ENCODE data around the gene HIKESHI.
"Not testable (repeated sequence)": the region's sequence is repeated elsewhere in the genome, so short reads cannot be mapped to it uniquely, and the experiment has no call there.

The HIKESHI gene

DNA sequence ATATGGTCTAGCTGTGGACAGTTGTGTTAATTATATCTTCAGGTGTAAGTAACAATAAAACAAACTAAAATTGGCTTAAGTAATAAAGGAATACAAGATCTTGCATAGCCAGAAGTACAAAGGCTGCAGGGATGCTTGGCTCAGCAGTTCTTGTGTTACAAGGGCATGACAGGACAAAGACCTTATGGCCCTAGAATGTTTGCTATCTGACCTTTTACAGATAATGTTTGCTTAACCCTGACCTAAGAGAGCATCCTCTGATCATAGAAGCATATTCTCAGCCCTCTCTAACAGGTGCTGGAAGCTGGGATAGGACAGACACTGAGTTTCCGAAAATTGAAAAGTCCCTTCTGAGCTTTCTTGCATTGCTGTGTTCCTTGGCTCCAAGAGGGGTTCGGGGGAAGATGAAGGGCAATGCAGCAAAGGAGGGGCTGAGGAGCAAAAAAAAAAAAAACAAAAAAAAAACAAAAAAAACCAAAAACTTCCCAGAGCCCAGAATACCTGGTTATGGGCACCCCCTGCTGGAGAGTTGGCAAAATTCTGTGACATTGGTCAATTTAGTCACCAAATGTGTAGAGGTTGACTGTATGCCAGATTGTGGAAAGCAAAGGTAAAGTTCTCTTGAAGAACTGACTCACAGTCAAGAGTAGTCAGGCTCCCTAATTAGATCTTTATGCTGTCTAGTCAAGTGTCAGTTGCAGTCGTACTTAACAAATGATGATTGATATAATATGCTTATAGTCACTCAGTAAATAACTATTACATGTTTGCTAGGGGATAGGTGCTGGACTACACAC is 10.4 kb upstream of the HIKESHI start:
- TF ChIP-seq, protein P1, sequence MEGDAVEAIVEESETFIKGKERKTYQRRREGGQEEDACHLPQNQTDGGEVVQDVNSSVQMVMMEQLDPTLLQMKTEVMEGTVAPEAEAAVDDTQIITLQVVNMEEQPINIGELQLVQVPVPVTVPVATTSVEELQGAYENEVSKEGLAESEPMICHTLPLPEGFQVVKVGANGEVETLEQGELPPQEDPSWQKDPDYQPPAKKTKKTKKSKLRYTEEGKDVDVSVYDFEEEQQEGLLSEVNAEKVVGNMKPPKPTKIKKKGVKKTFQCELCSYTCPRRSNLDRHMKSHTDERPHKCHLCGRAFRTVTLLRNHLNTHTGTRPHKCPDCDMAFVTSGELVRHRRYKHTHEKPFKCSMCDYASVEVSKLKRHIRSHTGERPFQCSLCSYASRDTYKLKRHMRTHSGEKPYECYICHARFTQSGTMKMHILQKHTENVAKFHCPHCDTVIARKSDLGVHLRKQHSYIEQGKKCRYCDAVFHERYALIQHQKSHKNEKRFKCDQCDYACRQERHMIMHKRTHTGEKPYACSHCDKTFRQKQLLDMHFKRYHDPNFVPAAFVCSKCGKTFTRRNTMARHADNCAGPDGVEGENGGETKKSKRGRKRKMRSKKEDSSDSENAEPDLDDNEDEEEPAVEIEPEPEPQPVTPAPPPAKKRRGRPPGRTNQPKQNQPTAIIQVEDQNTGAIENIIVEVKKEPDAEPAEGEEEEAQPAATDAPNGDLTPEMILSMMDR (IDR thresholded peaks at IDR 0.05; ENCODE audit: insufficient read depth, low read length, missing control alignments), result peak; percentile 45
- DNase-seq (ENCODE audit: low read depth, low spot score), result no peak
- ChIA-PET POLR2A (interaction anchor here (0.6 kb wide), 1 partner anchor 37 kb away, joined by 3 read pairs; no protein-coding TSS in a partner anchor), CTCF (interaction anchor here (0.6 to 6.0 kb wide), 21 partner anchors 8 to 700 kb away, joined by 3 to 47 read pairs (median 4); partner anchors contain the start of genes CCDC83 and HIKESHI)
- H3K4me3 ChIP-seq (ENCODE audit: low read depth, low read length), result no peak overlapping the region

DNA sequence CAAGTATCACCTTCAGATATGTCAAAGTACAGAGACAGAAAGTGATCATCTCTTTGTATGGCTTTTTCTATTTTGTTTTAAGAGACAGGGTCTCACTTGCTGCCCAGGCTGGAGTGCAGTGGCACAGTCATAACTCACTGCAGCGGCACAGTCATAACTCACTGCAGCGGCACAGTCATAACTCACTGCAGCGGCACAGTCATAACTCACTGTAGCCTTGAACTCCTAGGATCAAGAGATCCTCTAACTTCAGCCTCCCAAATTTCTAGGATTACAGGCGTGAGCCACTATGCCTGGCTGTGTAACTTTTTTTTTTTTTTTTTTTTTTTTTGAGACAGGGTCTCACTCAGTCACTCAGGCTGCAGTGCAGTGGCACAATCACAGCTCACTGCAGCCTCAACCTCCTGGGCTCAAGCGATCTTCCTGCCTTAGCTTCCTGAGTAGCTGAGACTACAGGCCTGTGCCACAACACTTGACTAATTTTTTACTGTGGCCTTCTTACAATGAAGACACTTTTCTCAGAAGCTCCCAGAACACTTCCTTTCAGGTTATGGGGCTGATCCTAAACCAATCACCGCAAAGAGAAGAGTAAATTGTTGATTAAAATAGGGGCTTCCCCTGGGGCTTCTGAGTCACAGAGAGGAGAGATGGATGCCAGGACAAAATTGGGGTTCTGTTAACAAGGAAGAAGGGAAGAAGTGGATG is 9.0 kb upstream of the HIKESHI start:
- no peak for DNase-seq (ENCODE audit: low read depth, low spot score)
- POLR2A ChIA-PET, result no interaction called here
- TF ChIP-seq, protein P1 (IDR thresholded peaks at IDR 0.05; ENCODE audit: insufficient read depth, low read length, missing control alignments), result no peak
- no peak overlapping the region for H3K4me3 ChIP-seq (ENCODE audit: low read depth, low read length)
- CTCF ChIA-PET, result interaction anchor here (1.3 to 6.0 kb wide), 9 partner anchors 12 to 438 kb away, joined by 4 to 47 read pairs (median 9); partner anchors contain the start of gene CCDC83

DNA sequence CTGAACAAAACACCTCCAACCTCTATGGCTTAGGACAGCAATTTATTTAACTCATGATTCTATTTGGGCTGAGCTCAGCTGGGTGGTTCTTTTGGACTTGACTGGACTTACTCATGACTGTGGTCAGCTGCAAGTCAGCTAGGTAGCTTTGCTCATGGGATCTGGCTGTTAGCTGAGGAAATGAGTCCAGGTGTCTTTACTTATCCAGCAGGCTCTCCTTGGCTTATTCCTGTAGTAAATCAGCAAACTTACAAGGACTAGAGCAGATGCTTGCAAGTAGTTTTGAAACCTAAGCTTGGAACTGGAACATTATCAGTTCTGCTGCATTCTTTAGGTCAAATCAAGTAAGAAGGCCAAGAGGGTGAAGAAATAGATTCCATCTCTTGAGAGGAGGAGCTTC is 8.0 kb upstream of the HIKESHI start:
- no peak for DNase-seq (ENCODE audit: low read depth, low spot score)
- no peak overlapping the region for H3K4me3 ChIP-seq (ENCODE audit: low read depth, low read length)
- TF ChIP-seq, protein P1 (IDR thresholded peaks at IDR 0.05; ENCODE audit: insufficient read depth, low read length, missing control alignments), result no peak
- ChIA-PET CTCF (interaction anchor here (1.0 to 6.0 kb wide), 5 partner anchors 10 to 439 kb away, joined by 3 to 47 read pairs (median 9); partner anchors contain the start of gene CCDC83), POLR2A (no interaction called here)

DNA sequence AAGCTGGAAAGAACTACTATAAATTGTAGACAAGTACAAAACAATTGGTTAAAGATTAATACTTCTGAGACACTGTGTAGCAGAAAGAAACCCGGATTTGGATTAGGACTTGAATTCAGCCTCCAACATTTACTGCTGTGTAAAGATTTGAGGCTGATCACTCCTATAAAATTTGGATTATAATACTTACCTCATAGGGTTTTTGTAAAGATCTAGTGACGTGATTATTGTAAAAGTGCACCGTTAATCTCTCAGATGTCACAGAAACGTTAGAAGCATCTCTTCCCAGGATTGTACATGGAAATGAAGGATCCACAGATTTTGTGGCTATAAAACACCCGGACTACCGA is 323 bp upstream of the HIKESHI start:
- TF ChIP-seq, protein P1 (IDR thresholded peaks at IDR 0.05; ENCODE audit: insufficient read depth, low read length, missing control alignments), result no peak
- POLR2A ChIA-PET, result interaction anchor here (0.6 kb wide), 1 partner anchor 18 kb away, joined by 3 read pairs; no protein-coding TSS in a partner anchor
- peak overlapping the region; percentile 86 for H3K4me3 ChIP-seq (ENCODE audit: low read depth, low read length)
- no peak for DNase-seq (ENCODE audit: low read depth, low spot score)
- CTCF ChIA-PET, result interaction anchor here (0.9 to 3.3 kb wide), 3 partner anchors 10 to 447 kb away, joined by 3 to 16 read pairs (median 13); partner anchors contain the start of gene CCDC83

DNA sequence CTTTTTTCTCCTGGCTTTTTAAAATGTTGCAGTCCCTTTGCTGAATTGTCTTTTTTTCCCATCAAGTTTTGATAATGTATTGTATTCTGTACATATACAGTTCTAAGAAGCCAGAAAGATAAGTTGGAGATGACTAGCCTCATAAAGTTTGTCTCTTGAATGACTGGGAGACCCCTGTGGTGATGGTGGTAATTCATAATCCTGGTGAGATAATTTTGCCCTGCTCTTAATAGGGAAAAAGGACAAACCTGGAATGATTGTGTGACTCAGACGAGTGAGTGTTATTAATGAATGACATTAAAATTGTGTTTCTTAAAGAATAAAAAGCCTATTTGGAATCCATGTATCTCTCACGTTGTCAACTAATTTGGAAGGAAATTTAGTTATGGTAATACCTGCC is 1.2 kb downstream of the HIKESHI start:
- ChIA-PET POLR2A (no interaction called here), CTCF (no interaction called here)
- no peak for DNase-seq (ENCODE audit: low read depth, low spot score)
- peak overlapping the region; percentile 86 for H3K4me3 ChIP-seq (ENCODE audit: low read depth, low read length)
- TF ChIP-seq, protein P1 (IDR thresholded peaks at IDR 0.05; ENCODE audit: insufficient read depth, low read length, missing control alignments), result no peak

DNA sequence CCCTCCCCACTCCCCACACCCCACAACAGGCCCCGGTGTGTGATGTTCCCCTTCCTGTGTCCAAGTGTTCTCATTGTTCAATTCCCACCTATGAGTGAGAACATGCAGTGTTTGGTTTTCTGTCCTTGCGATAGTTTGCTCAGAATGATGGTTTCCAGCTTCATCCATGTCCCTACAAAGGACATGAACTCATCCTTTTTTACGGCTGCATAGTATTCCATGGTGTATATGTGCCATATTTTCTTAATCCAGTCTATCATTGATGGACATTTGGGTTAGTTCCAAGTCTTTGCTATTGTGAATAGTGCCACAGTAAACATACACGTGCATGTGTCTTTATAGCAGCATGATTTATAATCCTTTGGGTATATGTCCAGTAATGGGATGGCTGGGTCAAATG is 6.7 kb downstream of the HIKESHI start:
- H3K4me3 ChIP-seq (ENCODE audit: low read depth, low read length); POLR2A ChIA-PET; CTCF ChIA-PET; DNase-seq (ENCODE audit: low read depth, low spot score): not testable (repeated sequence)

Measured in AG04449 (cell line).